Measurements from ENCODE around the gene SORBS1.

DNA sequence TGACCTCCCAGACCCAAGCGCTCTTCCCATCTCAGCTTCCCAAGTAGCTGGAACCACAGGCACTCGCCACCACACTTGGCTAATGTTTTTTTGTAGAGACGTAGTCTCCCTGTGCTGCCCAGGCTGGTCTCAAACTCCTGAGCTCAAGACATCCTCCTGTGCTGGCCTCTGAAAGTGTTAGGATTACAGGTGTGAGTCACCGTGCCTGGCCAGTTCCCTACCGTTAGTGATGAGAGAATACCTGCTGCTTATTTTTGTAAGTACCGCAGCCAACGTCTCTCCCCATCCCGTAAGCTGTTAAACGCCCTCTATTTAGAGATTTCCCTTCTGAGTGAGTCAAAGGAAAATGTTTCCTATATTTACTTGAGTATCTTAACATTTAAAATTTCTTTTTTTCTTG, 231.9 kb downstream of the SORBS1 start:
- TF ChIP-seq, protein P1, sequence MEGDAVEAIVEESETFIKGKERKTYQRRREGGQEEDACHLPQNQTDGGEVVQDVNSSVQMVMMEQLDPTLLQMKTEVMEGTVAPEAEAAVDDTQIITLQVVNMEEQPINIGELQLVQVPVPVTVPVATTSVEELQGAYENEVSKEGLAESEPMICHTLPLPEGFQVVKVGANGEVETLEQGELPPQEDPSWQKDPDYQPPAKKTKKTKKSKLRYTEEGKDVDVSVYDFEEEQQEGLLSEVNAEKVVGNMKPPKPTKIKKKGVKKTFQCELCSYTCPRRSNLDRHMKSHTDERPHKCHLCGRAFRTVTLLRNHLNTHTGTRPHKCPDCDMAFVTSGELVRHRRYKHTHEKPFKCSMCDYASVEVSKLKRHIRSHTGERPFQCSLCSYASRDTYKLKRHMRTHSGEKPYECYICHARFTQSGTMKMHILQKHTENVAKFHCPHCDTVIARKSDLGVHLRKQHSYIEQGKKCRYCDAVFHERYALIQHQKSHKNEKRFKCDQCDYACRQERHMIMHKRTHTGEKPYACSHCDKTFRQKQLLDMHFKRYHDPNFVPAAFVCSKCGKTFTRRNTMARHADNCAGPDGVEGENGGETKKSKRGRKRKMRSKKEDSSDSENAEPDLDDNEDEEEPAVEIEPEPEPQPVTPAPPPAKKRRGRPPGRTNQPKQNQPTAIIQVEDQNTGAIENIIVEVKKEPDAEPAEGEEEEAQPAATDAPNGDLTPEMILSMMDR (IDR thresholded peaks at IDR 0.05) = no peak
- TF ChIP-seq POLR2A (IDR thresholded peaks at IDR 0.05) = no peak
